H1 (cell line): Measurements from ENCODE around the gene MYF5. TPM values are rescaled to one million over a fixed set of nuclear protein-coding genes. Genes with fewer than 3 reads are reported as not detected.

Experiments used
- CTCF ChIA-PET: fragments of 300-600 bp; sonication (Branson Sonifier 250); formaldehyde crosslinking; loops from one replicate; lab custom pipeline; 2021; ENCODE audit not compliant: partially characterized antibody; lab: Charles Lee
- POLR2A ChIA-PET: fragments of 300-600 bp; sonication (Branson Sonifier 250); formaldehyde crosslinking; loops from one replicate; lab custom pipeline; 2021; ENCODE audit warnings: inconsistent platforms; ENCODE audit not compliant: partially characterized antibody; lab: Charles Lee
- DNase-seq, 2 experiments: peaks; one replicate each; pipeline versions ENCODE4 v3.0.0 to v3.0.0-alpha.2; 2010 to 2022; ENCODE audit warnings: low spot score in 2 of 2, low read depth in 1 of 2, mixed read lengths in 1 of 2
- FAIRE-seq: peaks from 2 replicates; lab custom pipeline; 2011; peaks lifted over from hg19 to GRCh38; lab: Jason Lieb, UNC
- H2AFZ ChIP-seq: 2 replicates; pipeline ENCODE4 v1.8.1; 2012; ENCODE audit warnings: low read length, inconsistent platforms
- H2AK5ac ChIP-seq: 2 replicates; pipeline ENCODE4 v1.6.1; 2013; ENCODE audit warnings: low read depth, low read length
- H2BK120ac ChIP-seq: replicated peaks from 2 replicates; pipeline ENCODE3; 2013; ENCODE audit warnings: low read depth, low read length, inconsistent platforms
- H2BK12ac ChIP-seq: 2 replicates; pipeline ENCODE4 v1.6.1; 2013; ENCODE audit warnings: low read depth, low read length
- H2BK15ac ChIP-seq: 2 replicates; pipeline ENCODE4 v1.6.1; 2013; ENCODE audit warnings: low read length
- H2BK20ac ChIP-seq: 2 replicates; pipeline ENCODE4 v1.6.1; 2013; ENCODE audit warnings: low read length
- H2BK5ac ChIP-seq: 2 replicates; pipeline ENCODE4 v1.6.1; 2013; ENCODE audit warnings: low read depth, low read length
- H3K14ac ChIP-seq: 2 replicates; pipeline ENCODE4 v1.6.1; 2013; ENCODE audit warnings: inconsistent platforms; ENCODE audit not compliant: insufficient read length
- H3K18ac ChIP-seq: 2 replicates; pipeline ENCODE4 v1.6.1; 2013; ENCODE audit warnings: low read length; ENCODE audit errors: extremely low read depth
- H3K23ac ChIP-seq: 2 replicates; pipeline ENCODE4 v1.6.1; 2013; ENCODE audit warnings: inconsistent platforms; ENCODE audit not compliant: insufficient read length
- H3K23me2 ChIP-seq: 2 replicates; pipeline ENCODE4 v1.6.1; 2013; ENCODE audit warnings: low read depth, low read length
- H3K27ac ChIP-seq: 2 replicates; pipeline ENCODE4 v1.6.1; 2011; ENCODE audit warnings: low read depth, low read length, inconsistent platforms
- H3K27me3 ChIP-seq, 4 experiments: replicated peaks in 1 of 4; 1 replicate in 1 of 4; 2 replicates in 3 of 4; pipeline versions ENCODE4 v1.6.1 to v1.8.1; 2011 to 2013; ENCODE audit warnings: low read length in 3 of 4, mild to moderate bottlenecking in 3 of 4, inconsistent platforms in 2 of 4, mixed read lengths in 2 of 4, moderate library complexity in 1 of 4; ENCODE audit not compliant: control insufficient read depth in 3 of 4, insufficient read depth in 3 of 4; ENCODE audit errors: extremely low read depth in 1 of 4
- H3K36me3 ChIP-seq, 4 experiments: 2 replicates each; pipeline versions ENCODE4 v1.6.1 to v1.8.1; 2011 to 2013; ENCODE audit warnings: mild to moderate bottlenecking in 4 of 4, low read length in 3 of 4, moderate library complexity in 2 of 4, control low read depth in 1 of 4, inconsistent platforms in 1 of 4; ENCODE audit not compliant: insufficient read depth in 4 of 4, control insufficient read depth in 2 of 4
- H3K4ac ChIP-seq: replicated peaks from 2 replicates; pipeline ENCODE3; 2013; ENCODE audit warnings: low read length, low read depth, mixed read lengths, inconsistent platforms; ENCODE audit not compliant: insufficient read length
- H3K4me1 ChIP-seq, 4 experiments: replicated peaks in 1 of 4; 1 replicate in 1 of 4; 2 replicates in 3 of 4; pipeline versions ENCODE4 v1.6.1 to v1.8.1; 2011 to 2013; ENCODE audit warnings: low read length in 3 of 4, inconsistent platforms in 2 of 4, mixed read lengths in 1 of 4; ENCODE audit not compliant: insufficient read depth in 4 of 4, control insufficient read depth in 3 of 4
- H3K4me2 ChIP-seq, 2 experiments: 2 replicates each; pipeline versions ENCODE4 v1.6.1 to v1.8.1; 2011 to 2013; ENCODE audit warnings: low read depth in 2 of 2, low read length in 2 of 2, control low read depth in 1 of 2, inconsistent platforms in 1 of 2, mild to moderate bottlenecking in 1 of 2; ENCODE audit not compliant: insufficient read depth in 1 of 2
- H3K4me3 ChIP-seq, 4 experiments: fragments of 200-600, 300-600 bp in 1 of 4; sonication (generic), shearing (Covaris generic), sonication (Bioruptor Twin) in 1 of 4; 2 replicates each; pipeline versions ENCODE4 v1.5.1 to v1.8.1; 2011 to 2016; ENCODE audit warnings: low read length in 4 of 4, low read depth in 3 of 4, control low read depth in 2 of 4, inconsistent platforms in 2 of 4, mild to moderate bottlenecking in 2 of 4, mixed read lengths in 1 of 4, moderate library complexity in 1 of 4; ENCODE audit not compliant: insufficient read depth in 2 of 4; ENCODE audit errors: extremely low read depth in 1 of 4
- H3K56ac ChIP-seq: replicated peaks from 2 replicates; pipeline ENCODE3; 2013; ENCODE audit warnings: low read depth, mild to moderate bottlenecking, mixed read lengths, low read length, inconsistent platforms; ENCODE audit not compliant: insufficient read length
- H3K79me1 ChIP-seq: 2 replicates; pipeline ENCODE4 v1.6.1; 2013; ENCODE audit warnings: low read depth, low read length, control low read depth
- H3K79me2 ChIP-seq, 2 experiments: 2 replicates each; pipeline versions ENCODE4 v1.6.1 to v1.8.1; 2012 to 2013; ENCODE audit warnings: low read length in 2 of 2, mild to moderate bottlenecking in 2 of 2, inconsistent platforms in 1 of 2; ENCODE audit not compliant: insufficient read depth in 2 of 2, control insufficient read depth in 1 of 2
- H3K9ac ChIP-seq, 4 experiments: replicated peaks in 1 of 4; 1 replicate in 1 of 4; 2 replicates in 3 of 4; pipeline versions ENCODE4 v1.6.1 to v1.8.1; 2011 to 2013; ENCODE audit warnings: low read depth in 3 of 4, low read length in 3 of 4, control low read depth in 2 of 4, mild to moderate bottlenecking in 2 of 4, moderate library complexity in 2 of 4, inconsistent platforms in 1 of 4; ENCODE audit errors: extremely low read depth in 1 of 4
- H3K9me3 ChIP-seq, 2 experiments: 2 replicates each; pipeline versions ENCODE4 v1.6.1 to v1.8.1; 2012 to 2013; ENCODE audit warnings: mild to moderate bottlenecking in 2 of 2, moderate library complexity in 2 of 2, control low read depth in 1 of 2, inconsistent platforms in 1 of 2, low read depth in 1 of 2, low read length in 1 of 2, mixed read lengths in 1 of 2; ENCODE audit not compliant: insufficient read depth in 2 of 2
- H4K20me1 ChIP-seq, 2 experiments: replicated peaks in 1 of 2; 2 replicates each; pipeline versions ENCODE3 to v1.8.1; 2011 to 2013; ENCODE audit warnings: inconsistent platforms in 2 of 2, low read length in 2 of 2, mild to moderate bottlenecking in 1 of 2; ENCODE audit not compliant: insufficient read depth in 2 of 2, control insufficient read depth in 1 of 2
- H4K5ac ChIP-seq: 2 replicates; pipeline ENCODE4 v1.6.1; 2013; ENCODE audit warnings: low read length, low read depth, mixed read lengths, inconsistent platforms; ENCODE audit not compliant: insufficient read length
- H4K8ac ChIP-seq: 2 replicates; pipeline ENCODE4 v1.8.0; 2013; ENCODE audit warnings: mild to moderate bottlenecking, moderate library complexity, low read length, inconsistent platforms; ENCODE audit not compliant: insufficient read depth; ENCODE audit errors: extremely low read depth
- H4K91ac ChIP-seq: replicated peaks from 2 replicates; pipeline ENCODE3; 2013; ENCODE audit warnings: low read length, mixed read lengths, inconsistent platforms; ENCODE audit not compliant: insufficient read length
- CBX5 ChIP-seq: fragments of 300-800, 300-1000 bp; sonication (generic); IDR thresholded peaks from 2 replicates; pipeline ENCODE4 v1.7.1; 2016; ENCODE audit warnings: antibody characterized with exemption, low read length, low read depth
- CBX8 ChIP-seq: fragments of 300-800, 300-1000 bp; sonication (generic); IDR thresholded peaks from 2 replicates; pipeline ENCODE4 v1.7.1; 2016; ENCODE audit warnings: low read depth, low read length, borderline replicate concordance
- CEBPB ChIP-seq: IDR thresholded peaks from 2 replicates; pipeline ENCODE4 v1.6.1; 2012; ENCODE audit warnings: low read depth, low read length
- CHD1 ChIP-seq: IDR thresholded peaks from 2 replicates; pipeline ENCODE4 v1.6.1; 2012; ENCODE audit warnings: low read depth, low read length, improper control_type of control experiment
- CREB1 ChIP-seq: IDR thresholded peaks from 2 replicates; pipeline ENCODE4 v1.6.1; 2012; ENCODE audit warnings: inconsistent platforms
- EGR1 ChIP-seq: IDR thresholded peaks from 2 replicates; pipeline ENCODE4 v1.6.1; 2011; ENCODE audit warnings: low read depth, low read length, borderline replicate concordance
- GTF2F1 ChIP-seq: IDR thresholded peaks from 2 replicates; pipeline ENCODE4 v1.6.1; 2012; ENCODE audit warnings: low read depth, low read length, improper control_type of control experiment, borderline replicate concordance
- JUN ChIP-seq: IDR thresholded peaks from 2 replicates; pipeline ENCODE4 v1.6.1; 2011; ENCODE audit warnings: low read depth, mild to moderate bottlenecking, improper control_type of control experiment, low read length
- NANOG ChIP-seq: IDR thresholded peaks from 2 replicates; pipeline ENCODE4 v1.6.1; 2011; ENCODE audit warnings: low read length, low read depth, mild to moderate bottlenecking, inconsistent platforms; ENCODE audit not compliant: insufficient read depth, poor library complexity, severe bottlenecking
- POLR2A ChIP-seq, 2 experiments: IDR thresholded peaks; 1 replicate in 1 of 2; 2 replicates in 1 of 2; pipeline ENCODE4 v1.6.1; 2011; ENCODE audit warnings: low read depth in 2 of 2, low read length in 2 of 2, mild to moderate bottlenecking in 2 of 2; ENCODE audit errors: control extremely low read depth in 1 of 2
- SIN3A ChIP-seq, 2 experiments: IDR thresholded peaks in 1 of 2; conservative IDR thresholded peaks in 1 of 2; 2 replicates each; pipeline ENCODE4 v1.6.1; 2011 to 2012; ENCODE audit warnings: low read length in 2 of 2, improper control_type of control experiment in 1 of 2, low read depth in 1 of 2, mild to moderate bottlenecking in 1 of 2
- SP1 ChIP-seq: IDR thresholded peaks from 2 replicates; pipeline ENCODE4 v1.6.1; 2011; ENCODE audit warnings: low read depth, low read length
- SP4 ChIP-seq: IDR thresholded peaks from 2 replicates; pipeline ENCODE4 v1.6.1; 2012; ENCODE audit warnings: low read length, inconsistent platforms
- TEAD4 ChIP-seq: IDR thresholded peaks from 2 replicates; pipeline ENCODE4 v1.6.1; 2012; ENCODE audit warnings: low read depth, low read length, inconsistent platforms, mixed read lengths
- USF2 ChIP-seq: IDR thresholded peaks from 2 replicates; pipeline ENCODE4 v1.6.1; 2011; ENCODE audit warnings: low read length, improper control_type of control experiment
- WGBS, 2 experiments: shearing (Covaris generic) in 1 of 2; methylation state at CpG; one replicate each; pipeline versions ENCODE4 v1.1.6 to v1.1.7; 2013 to 2015; ENCODE audit warnings: low lambda C conversion rate in 2 of 2, mixed read lengths in 2 of 2, inconsistent platforms in 1 of 2, low coverage in 1 of 2, missing lambda C conversion rate in 1 of 2; ENCODE audit not compliant: insufficient replicate concordance in 2 of 2, insufficient coverage in 1 of 2, insufficient read length in 1 of 2; ENCODE audit errors: extremely low coverage in 1 of 2, missing lambda C conversion rate in 1 of 2; 5-methylcytosine and 5-hydroxymethylcytosine counted together
- polyA plus RNA-seq, 7 experiments: library from polyadenylated mRNA; depleted of rRNA in 3 of 7; stranded (reverse) in 5 of 7; unstranded in 2 of 7; fragments of >200 nt in 5 of 7; fragments of 200-250 nt in 2 of 7; gene quantifications; 1 replicate in 5 of 7; 2 replicates in 1 of 7; 4 replicates in 1 of 7; pipeline versions ENCODE4 v1.2.1 to v1.2.3, GENCODE V29; 2011 to 2013; ENCODE audit warnings: missing spikeins in 2 of 7, mixed read lengths in 2 of 7
- total RNA-seq: library from RNA; stranded (reverse); fragmentation: NEBNext Ultra II Directional; extraction: Animal tissue kit (Norgen Biotek cat#: 25700); gene quantifications from 2 replicates; pipeline ENCODE4 v1.2.1, GENCODE V29; 2021

MYF5 gene
- total and polyA plus RNA-seq, 2 of the 8 experiments (the other 6 are each of a cell fraction or from before 2014, with no cell fraction given), result 0.09 TPM; not detected in 1

- DNase-seq, result no peak
- H3K27ac ChIP-seq, result no peak overlapping the region
- H3K27me3 ChIP-seq, result peaks cover 9 to 24% (median 21%) of the 10 kb centered on the region in 4 experiments
- TF ChIP-seq EGR1 (no peak), POLR2A (IDR thresholded peaks at IDR 0.05; ENCODE audit: control extremely low read depth in 1 of 2, low read depth in 2 of 2, low read length in 2 of 2) (no peak), SIN3A (conservative IDR thresholded peaks at IDR 0.05 in 1 of 2, IDR thresholded peaks at IDR 0.05 in 1 of 2; ENCODE audit: low read depth in 1 of 2, low read length in 2 of 2) (no peak), TEAD4 (no peak), USF2 (no peak), CBX8 (no peak), CHD1 (no peak), JUN (no peak), CEBPB (no peak), CREB1 (no peak), NANOG (no peak), GTF2F1 (no peak), SP1 (no peak), SP4 (no peak), CBX5 (no peak)
Observed at GRCh38 chr12:80714846-80715245, 1.9 kb upstream of the MYF5 start.

More at GRCh38 chr12:80714846-80715245, 1.9 kb upstream of the MYF5 start:
- no peaks in the 10 kb centered on the region for H3K36me3 ChIP-seq
- H3K14ac ChIP-seq, result no peak overlapping the region
- no peak overlapping the region for H2BK120ac ChIP-seq
- ChIA-PET CTCF (interaction anchor here (0.6 to 1.1 kb wide), 3 partner anchors 10 to 80 kb away, joined by 3 read pairs; no protein-coding TSS in a partner anchor), POLR2A (no interaction called here)
- H4K91ac ChIP-seq, result no peak overlapping the region
- H2AK5ac ChIP-seq, result no peak overlapping the region
- peak overlapping the region; percentile 67 to 79 for H3K4me2 ChIP-seq
- peaks cover 9% of the 10 kb centered on the region for H3K23me2 ChIP-seq
- no peak for FAIRE-seq
- H2AFZ ChIP-seq, result no peak overlapping the region
- no peak overlapping the region for H2BK15ac ChIP-seq
- H3K9me3 ChIP-seq, result no peaks in the 10 kb centered on the region; a peak in 1 of 4 replicates
- H3K79me2 ChIP-seq, result no peaks in the 10 kb centered on the region
- WGBS, 2 experiments, result 9% methylated on average over 3 of the region's 3 CpGs; no CpG with 5 or more reads in 1 of the 2 experiments
- no peak overlapping the region for H3K56ac ChIP-seq
- no peaks in the 10 kb centered on the region for H3K79me1 ChIP-seq
- H4K8ac ChIP-seq, result no peak overlapping the region
- no peak overlapping the region for H2BK20ac ChIP-seq
- H4K20me1 ChIP-seq, result no peaks in the 10 kb centered on the region
- H3K4me3 ChIP-seq, result peak overlapping the region in 3 of 4 experiments; percentile 1 to 55 (median 35); a peak in 3 of 8 replicates
- no peak overlapping the region for H2BK12ac ChIP-seq
- no peak overlapping the region for H3K9ac ChIP-seq
- H3K18ac ChIP-seq, result no peak overlapping the region
- no peak overlapping the region for H3K23ac ChIP-seq
- H2BK5ac ChIP-seq, result no peak overlapping the region
- peaks cover 10 to 31% (median 22%) of the 10 kb centered on the region in 4 experiments for H3K4me1 ChIP-seq
- H3K4ac ChIP-seq, result no peak overlapping the region
- no peak overlapping the region for H4K5ac ChIP-seq
